Measurements from ENCODE around the gene RFC1.
A peak's percentile ranks its signal among the peaks of the same experiment; 100 is the strongest.

DNA sequence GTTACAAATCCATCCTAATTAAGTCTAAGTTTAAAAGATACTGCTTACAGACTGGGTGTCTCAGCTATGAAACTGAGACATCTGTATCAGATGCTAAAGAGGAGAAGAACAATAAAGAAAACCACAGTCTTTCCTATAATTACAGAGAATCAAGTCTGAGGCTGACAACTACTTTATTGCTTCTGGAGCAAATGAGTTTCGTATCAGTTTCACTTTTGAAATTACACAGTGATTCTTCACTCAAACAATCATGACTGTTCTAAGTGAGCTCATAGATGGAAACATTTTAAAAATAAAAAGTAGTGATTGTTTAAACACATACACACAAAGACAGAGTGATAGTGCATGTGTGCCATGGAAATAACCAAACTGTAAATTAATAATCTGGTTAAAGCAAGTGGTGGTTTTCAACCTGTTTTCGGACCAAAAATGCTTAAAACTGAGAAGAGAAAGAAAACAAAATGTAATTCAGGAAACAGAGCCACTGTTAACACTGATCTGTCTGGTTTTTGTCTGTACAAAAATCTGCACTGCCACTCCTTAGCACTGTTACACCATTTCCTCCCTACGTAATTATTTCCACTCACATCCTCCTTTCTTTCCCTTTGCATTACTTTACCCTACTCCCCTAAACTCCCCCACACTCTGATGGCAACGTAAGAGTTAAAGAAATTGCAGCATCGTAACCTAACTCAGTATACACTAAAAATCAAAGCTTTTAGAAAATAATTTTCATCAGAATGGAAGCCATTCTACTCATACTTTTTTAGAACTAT, 12.5 kb downstream of the RFC1 start:
- TF ChIP-seq POLR2A (IDR thresholded peaks at IDR 0.05; ENCODE audit: extremely low read depth, insufficient read length) = no peak
- TF ChIP-seq, protein P1, sequence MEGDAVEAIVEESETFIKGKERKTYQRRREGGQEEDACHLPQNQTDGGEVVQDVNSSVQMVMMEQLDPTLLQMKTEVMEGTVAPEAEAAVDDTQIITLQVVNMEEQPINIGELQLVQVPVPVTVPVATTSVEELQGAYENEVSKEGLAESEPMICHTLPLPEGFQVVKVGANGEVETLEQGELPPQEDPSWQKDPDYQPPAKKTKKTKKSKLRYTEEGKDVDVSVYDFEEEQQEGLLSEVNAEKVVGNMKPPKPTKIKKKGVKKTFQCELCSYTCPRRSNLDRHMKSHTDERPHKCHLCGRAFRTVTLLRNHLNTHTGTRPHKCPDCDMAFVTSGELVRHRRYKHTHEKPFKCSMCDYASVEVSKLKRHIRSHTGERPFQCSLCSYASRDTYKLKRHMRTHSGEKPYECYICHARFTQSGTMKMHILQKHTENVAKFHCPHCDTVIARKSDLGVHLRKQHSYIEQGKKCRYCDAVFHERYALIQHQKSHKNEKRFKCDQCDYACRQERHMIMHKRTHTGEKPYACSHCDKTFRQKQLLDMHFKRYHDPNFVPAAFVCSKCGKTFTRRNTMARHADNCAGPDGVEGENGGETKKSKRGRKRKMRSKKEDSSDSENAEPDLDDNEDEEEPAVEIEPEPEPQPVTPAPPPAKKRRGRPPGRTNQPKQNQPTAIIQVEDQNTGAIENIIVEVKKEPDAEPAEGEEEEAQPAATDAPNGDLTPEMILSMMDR (IDR thresholded peaks at IDR 0.05; ENCODE audit: low read depth, low read length) = no peak
- TF ChIP-seq, protein P2, sequence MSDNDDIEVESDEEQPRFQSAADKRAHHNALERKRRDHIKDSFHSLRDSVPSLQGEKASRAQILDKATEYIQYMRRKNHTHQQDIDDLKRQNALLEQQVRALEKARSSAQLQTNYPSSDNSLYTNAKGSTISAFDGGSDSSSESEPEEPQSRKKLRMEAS (IDR thresholded peaks at IDR 0.05; ENCODE audit: low read depth, low read length) = peak; percentile 55
